Measurements from ENCODE around the gene XRCC3. TPM values are rescaled to one million over a fixed set of nuclear protein-coding genes. Genes with fewer than 3 reads are reported as not detected.
A peak's percentile ranks its signal among the peaks of the same experiment; 100 is the strongest.

The XRCC3 gene
- 5.5 and 7.0 TPM in 2 replicates for total RNA-seq
- polyA plus RNA-seq (2012) = 7.6 TPM

DNA sequence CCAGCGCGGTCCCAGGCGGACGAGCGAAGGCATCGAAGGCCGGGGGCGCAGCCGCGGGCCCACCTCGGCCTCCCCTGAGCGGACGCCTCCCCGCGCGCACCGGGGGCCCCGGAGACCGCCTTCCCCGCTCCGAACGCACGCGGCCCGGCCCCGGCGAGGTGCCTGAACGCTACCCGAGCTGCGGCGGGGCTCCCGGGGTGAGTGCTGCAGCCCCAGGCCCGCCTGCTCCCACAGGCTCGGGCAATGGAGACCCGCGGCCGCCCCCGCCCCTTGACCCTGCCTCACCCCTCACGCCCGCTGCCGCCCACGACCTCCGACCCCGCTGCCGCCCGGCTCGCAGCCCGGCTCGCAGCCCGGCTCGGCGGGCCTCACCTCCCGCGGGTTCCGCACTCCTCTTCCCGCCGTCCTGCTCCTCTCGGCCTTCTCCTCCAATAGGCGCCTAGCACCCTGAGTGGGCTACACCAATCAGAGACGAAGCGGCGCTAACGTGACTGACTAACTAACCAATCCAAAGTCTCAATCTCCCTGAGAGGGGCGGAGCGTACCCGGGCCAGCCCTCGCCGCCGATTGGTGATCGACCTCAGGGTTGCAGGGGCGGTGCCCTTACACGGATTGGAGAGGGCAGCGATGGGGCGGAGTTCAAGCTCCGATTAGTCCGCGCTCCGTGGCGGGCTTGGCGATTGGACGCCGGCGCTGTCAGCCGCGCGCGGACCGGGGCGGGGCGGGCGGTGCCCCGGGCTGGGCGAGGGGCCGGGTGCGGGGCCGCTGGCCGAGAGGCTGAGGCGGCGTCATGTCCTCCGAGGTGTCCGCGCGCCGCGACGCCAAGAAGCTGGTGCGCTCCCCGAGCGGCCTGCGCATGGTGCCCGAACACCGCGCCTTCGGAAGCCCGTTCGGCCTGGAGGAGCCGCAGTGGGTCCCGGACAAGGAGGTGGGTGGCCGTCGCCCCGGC is at the start of gene XRCC3, which contains the start of gene ZFYVE21:
TSS of gene XRCC3 (minus strand) at position 400 of the 949 bp plus-strand sequence. CDS start 4,364 bp downstream, outside the sequence.
TSS of gene ZFYVE21 (plus strand) at position 759 of the 949 bp plus-strand sequence. CDS start at position 791, 32 bp downstream.
- DNase-seq (ENCODE audit: low read depth) = peak; percentile 99

DNA sequence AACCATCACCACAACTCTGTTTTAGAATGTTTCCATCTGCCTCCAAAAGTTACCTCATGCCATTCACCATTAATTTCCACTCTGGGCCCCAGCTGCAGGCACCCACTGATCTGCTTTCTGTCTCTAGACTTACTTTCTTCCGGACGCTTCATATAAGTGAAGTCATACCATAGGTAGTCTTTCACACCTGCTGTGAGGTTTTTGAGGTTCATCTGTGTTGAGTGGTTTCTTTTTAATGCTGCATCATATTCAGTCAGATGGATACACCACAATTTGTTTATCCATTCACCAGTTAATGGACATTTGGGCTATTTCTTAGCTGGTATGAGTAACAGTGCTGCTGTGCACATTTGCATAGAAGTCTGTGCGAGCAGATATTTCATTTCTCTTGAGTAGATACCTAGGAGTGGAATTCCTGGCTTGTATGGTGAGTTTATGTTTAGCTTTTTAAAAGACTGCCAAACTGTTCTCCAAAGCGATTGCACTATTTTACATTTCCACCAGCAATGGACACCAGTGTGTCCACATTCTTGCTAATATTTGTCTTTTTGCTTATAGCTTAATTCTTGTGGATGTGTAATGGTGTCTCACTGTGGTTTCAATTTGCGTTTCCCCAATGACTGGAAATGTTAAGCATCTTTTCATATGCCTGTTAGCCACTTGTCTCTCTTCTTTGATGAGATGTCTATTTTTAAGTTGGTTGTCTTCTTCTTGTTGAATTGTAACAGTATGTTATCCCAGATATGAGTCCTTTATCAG is 48.7 kb upstream of the XRCC3 start:
- no peak for DNase-seq (ENCODE audit: low read depth)

DNA sequence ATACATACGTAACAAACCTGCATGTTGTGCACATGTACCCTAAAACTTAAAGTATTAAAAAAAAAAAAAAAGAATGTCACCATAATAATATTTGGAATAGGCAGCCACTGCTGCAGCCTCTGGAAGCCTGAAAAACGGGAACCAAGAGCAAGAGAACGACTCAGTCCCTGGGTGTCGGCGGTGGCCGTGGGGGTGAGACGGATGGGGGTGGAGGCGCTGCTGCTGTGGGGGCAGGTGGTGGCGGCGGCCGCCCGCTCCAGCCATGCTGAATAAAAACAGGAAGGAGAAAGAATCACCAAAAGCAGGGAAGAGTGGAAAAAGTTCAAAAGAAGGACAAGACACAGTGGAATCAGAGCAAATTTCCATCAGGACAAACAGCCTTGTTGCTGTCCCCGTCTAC is 47.3 kb upstream of the XRCC3 start:
- no peak for DNase-seq (ENCODE audit: low read depth)

DNA sequence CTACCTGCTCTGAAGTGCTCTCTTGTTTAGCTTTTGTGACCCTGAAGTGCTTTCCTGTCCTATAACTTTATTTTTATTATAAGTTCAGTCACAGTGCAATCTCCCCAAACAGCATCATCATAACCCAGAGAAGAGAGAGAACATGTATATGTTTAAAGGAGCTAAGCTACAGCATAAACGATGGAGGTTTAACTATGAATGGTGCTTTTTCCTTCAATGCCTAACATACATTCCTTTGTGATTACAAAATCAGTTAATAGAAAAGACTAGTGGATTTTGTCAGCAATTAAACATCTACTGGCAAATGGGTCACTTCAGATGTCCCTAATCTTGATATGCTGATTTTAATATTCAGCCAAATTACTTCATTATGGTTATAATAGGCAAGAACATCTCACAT is 46.8 kb upstream of the XRCC3 start:
- no peak for DNase-seq (ENCODE audit: low read depth)

DNA sequence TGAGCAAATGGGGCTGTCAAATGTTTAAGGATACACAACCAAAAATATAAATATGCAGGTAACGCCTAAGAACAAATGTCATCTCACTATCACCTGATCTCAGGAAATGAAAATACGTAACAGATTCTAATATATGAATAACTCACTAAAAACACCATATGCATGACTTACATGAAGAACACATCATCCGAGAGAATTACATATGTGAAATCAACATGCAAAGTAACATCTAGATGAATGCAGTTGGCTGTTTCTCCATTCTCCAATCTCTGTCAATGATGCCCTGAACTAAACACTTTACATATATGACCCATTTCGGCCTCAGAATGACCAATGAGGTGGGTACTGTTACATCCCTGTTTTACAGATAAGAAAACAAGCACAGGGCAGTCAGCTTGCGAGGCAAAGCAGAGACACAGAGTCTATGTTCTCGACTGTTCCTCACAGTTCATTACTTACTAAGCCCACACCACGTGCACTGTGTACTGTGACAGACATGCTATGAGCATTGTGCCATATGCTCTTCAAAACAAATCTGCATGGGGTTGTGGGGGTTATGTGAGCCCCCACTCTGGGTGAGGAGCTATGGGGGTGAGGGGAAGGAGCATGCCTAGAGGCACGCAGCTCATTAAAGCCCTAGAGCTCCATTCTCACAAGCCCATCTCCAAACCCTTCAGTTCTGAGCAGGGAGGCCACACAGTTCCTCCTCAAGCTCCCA is 43.0 kb upstream of the XRCC3 start:
- DNase-seq (ENCODE audit: low read depth) = no peak

DNA sequence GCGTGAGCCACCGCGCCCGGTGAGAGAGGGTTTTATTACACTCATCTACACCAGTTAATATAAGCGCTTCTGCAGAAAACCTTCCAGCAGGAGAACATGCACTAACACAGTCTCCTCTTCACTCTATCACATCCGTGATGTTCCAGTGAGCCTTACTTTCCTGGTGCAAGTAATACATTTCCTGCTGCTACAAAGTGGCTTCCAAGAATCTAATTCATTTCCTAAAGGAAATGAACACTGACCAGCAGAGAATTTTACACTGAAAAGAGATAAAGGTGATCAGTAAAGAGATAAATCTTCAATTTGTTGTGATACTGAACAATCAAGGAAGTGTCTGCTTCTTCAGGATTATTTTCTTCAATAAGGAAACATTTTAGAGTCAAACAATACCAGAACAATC is 39.8 kb upstream of the XRCC3 start:
- DNase-seq (ENCODE audit: low read depth) = no peak

DNA sequence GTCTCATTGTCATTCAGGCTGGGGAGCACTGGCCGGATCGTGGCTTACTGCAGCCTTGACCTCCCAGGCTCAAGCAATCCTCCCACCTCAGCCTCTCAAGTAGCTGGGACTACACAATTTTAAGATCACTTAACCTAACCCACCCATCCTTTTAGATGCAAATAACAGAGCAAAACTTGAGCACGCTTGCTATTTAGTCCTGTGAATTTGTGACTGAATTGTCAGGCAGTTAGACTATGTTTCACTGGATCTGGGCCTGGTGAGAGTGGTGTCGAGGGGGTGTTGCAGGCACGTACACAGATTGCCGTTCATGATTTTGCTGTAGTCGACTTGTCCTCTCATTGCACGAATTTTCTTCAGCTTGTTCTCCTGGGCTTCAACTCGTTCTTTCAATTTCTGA is 38.5 kb upstream of the XRCC3 start:
- DNase-seq (ENCODE audit: low read depth) = no peak

DNA sequence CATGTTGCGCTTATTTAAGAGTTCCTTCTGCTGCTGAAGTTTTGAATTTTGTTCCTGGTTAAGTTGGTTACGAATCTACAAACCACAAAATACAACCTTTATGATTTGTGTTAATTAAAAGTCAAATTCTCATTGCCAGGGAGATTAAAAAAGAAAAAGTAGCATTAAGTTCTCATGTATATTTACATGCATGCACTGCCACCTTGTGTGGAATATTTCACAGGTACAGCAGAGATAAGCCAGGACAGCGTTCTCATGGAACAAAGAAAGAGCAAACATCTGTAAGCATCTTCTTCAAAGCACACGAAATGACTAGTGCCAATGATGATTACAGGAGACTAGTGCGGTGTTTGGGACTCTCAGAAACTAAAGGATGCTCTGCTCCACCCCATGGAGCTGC is 34.6 kb upstream of the XRCC3 start:
- no peak for DNase-seq (ENCODE audit: low read depth)

DNA sequence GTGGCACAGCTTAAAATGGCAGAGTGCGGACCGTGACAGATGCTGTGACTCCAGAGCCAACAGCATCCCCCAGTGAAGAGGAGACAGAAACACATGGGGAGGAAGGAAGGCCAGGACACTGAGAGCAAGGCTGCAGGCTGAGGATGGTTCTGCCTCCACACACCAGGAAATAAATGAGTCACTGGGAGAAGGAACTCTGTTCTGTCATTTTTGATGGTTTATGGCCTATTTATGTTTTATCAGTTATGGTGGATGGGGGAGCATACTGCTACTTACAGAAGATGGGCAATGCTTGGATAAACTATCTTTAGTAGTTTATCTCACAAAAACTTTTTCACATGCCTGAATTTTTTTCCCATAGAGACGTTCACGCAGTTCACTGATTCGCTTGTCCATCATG is 34.2 kb upstream of the XRCC3 start:
- no peak for DNase-seq (ENCODE audit: low read depth)

DNA sequence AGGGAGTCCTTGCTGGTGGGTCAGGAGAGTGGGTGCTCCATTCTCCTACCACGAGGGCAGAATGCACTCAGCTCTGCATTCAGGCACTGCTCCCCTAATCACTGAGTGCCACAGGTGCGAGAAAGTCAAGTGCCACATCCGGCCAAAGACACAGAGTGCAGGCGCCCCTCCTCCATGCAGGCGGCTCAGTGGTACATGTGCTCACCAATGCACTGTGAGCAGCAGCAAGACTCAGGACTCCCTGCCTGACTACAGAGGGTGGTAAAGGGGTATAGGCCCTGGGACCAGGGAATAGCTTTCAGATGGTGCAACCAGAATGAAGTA is 33.2 kb upstream of the XRCC3 start:
- no peak for DNase-seq (ENCODE audit: low read depth)

DNA sequence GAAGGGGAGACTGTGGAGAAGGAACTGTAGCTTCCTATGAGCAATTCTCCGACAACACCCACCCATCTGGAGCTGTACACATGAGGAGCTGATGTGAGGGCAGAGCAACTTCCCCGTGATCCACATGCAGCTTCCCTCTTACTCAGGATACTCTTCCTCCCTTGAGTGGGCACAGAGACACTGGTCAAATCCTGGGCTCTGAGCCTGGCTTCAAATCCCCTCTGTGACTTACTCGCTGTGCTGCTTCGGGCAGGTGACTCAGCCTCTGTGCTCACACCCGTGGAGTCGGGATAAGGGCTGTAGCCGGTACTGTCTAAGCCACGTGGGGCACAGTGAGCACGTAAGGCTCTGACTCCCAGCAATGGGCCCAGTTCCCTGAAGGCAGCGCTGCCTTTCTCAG is 31.4 kb upstream of the XRCC3 start:
- no peak for DNase-seq (ENCODE audit: low read depth)

DNA sequence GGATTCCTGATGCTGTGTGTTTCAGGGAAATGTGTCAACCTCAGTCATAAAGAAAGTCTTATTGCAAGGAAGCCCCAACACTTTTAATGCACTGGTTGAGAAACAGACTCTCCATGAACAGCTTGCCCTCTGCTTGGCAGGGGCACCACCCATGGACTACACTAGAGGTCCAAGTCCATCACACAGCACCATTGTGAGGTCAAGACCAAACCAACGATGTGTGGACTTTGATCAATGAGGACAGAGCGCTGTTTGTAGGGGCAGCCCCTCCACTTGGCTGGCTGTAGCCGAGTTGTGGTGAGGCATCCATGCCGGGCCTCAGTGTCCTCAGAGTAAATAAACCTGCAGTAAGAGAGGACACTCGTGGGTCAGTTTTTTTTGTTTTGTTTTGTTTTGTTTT is 30.2 kb upstream of the XRCC3 start:
- DNase-seq (ENCODE audit: low read depth) = no peak

DNA sequence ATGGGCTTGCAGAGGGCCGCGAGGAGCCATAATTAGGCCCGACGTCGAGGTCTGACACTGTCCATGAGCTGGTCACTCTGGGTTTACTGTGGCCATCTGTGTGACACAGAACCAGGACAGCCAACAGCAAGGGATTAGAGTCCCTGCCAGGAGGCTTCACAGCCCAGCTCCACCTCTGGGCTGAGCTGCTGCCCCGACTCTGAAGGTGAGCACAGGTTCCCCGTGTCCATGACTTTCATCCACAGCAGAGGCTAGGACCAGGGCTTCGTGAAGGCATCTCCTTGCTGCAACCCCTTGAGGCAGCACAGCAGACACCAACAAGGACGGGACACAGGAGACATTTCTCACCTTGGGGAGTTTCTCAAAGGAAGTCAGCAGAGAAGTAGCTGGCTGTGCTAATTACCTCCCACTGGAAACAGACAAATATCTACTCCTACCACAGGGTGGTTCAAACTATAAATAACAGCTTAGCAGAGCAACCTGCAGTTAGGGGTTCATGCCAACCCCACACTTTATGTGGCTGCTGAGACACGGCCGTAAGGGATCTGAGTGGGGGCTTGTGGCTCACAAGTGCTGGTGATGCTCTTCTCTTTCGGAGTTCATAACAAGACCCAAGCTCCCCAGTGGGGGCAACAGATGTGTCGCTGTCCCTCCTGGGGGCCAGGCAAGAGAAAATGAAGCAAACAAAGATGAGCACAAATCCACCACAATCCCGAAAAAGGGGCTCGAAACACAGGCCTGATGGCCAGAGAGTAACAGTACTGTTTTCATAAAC is 29.6 kb upstream of the XRCC3 start:
- DNase-seq (ENCODE audit: low read depth) = no peak

DNA sequence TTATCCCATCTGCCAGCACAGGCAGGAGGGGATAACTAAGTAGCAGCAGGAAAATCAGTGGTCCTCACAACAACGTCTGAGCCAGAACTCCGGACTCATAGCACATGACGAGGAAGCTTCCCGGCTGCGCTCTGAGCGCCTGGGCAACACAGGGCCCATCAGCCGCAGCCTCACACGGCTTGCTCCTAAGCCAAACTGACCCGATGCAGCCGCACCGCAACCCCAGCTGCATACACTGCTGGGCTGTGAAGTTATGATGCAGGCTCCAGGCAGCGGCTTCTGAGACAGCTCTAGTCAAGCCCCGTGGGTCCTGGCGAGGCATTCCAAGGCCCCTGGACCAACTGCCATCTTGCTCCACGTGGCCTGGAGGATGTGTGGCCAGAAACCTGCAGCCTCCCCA is 28.4 kb upstream of the XRCC3 start:
- no peak for DNase-seq (ENCODE audit: low read depth)

DNA sequence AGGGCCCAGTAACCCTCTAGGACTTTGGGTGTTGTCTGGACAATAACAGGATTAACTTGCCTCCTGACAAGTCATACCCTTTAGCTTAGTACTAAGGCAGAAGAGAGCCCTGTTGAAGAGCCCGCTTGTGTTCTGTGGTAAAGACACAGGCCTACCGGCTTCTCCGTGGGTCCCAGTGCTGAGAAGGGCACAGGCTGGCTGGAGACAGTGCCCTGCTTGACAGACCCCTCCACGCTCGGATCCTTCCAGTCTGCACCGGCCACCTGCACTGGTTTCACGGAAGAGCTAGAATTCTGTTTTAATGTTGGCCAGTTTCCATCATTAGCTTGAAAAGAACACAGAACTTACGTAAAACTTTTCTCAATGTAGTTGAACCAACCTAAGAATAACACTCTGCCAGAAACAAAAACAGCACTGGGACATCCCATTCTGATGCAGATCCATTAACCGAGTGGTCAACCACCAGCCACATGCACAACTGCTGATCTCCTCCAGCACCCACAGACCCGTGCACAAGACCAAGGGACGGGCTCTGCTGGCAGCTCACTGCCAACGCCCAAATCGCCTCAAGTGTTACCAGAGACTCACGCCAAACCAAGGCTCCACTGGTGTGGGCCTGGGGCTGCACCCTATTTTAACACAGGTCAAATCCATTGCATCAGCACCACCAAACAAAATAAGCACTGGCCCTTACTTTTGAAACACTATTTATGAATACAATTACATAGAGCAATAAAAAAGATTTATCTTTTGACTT is 27.4 kb upstream of the XRCC3 start:
- DNase-seq (ENCODE audit: low read depth) = peak; percentile 83

DNA sequence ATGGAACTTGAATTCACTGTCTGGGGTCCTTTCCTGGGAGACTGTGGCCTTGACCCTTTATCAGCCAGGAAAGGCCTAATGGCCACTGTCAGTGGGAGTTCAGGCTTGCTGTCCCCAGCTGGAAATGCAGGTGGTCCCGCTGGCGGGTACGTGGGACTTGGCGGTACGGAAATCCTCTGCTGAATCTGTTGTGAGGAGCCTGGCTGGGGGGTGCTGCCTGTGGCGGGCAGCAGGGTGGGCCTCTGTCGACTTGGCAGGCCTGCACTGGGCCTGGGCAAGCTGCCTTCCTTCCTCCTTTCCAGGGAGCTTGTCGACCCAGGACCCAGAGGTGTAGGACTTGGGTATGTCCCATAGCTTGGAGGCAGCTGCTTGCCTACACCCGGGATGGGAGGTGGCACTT is 26.6 kb upstream of the XRCC3 start:
- no peak for DNase-seq (ENCODE audit: low read depth)

DNA sequence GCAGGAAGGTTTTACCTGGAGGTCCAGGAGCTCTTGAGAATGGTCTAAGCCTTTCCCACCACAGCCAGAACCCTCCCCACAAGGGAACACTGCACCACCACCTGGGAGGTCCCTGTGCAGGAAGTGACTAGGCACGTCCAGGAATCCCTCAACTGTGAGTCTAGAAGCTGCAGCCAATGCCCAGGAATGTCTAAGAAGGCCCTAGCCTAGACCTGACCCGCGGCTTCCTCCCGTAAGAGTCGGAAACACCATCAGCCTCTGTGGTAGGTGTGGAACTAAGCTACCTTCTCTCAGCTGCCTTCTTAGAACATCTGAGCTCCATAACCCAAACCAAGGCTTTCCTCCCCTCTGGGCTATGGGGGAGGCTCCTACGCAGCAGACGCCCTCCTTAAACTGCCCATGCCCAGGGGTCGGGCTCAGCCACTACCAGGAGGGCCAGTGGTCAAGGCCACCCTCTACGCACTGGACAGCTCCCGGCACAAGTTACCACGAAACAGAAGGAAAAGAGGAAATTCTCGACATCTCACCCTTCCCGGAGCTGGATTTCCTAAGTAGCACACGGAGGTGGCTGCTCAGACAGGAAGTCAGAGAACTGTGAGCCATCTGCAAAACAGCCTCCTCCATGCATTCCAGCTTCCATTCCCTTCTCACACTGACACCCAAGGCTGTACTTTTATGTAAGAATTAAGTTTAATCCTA is 25.9 kb upstream of the XRCC3 start:
- no peak for DNase-seq (ENCODE audit: low read depth)

DNA sequence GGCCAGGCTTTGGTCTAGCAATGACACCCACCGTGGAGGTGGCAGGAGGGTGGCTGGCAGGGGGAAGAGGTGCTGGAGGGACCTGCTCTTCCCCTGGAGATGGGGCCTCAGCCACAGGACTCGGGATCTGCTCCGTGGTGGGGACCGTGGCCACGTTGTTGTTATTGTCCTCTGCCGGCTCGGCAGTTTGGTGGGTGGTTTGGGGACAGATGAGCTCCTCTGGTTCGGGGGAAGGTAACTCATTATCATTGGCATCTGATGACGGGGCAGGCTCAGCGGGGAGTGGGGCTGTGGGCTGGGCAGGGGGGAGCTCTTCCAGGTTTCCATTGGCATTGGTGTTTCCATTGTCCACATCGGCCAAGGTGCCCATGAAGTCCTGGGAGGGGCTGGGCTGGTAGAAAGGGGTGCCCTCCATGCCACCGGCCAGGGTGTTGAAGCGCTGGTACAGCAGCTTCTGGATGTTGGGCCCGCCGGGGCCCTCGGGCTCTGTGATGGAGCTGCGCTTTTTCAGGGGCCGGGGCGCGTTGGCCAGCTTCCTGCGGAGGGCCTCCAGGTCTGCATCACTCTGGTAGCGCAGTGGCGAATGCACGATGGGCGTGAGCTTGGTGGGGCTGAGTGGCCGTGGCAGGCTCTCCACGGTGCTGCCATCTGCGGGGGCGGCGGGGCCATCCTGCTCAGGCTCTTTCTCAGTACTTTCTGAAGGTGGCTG is 24.7 kb upstream of the XRCC3 start:
- DNase-seq (ENCODE audit: low read depth) = no peak

DNA sequence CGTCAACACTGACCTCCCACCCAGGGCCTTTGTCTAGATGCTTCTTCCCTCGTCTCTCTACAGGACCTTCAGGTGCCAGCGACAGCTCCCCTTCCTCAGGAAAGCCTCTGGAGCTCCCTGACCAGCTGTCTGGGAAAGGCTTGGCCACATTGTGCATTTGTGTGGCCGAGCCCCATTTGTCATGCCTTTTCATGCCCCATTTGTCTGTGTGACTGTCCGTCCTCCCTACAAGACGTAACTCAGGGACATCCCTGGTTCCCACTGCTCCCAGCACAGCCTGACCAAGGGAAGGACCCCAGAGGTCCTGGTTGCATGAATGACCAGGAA is 24.2 kb upstream of the XRCC3 start:
- DNase-seq (ENCODE audit: low read depth) = no peak
